Heart left ventricle (tissue), 16 donors: ENCODE data around the gene DPPA5. TPM values are rescaled to one million over a fixed set of nuclear protein-coding genes. Genes with fewer than 3 reads are reported as not detected.

Experiments
- ATAC-seq, 4 donors: fragments of 200-7000 bp; cut with Tn5 transposase; one replicate each; pipeline ENCODE4 v1.9.1; 2020 to 2022; ENCODE audit warnings: moderate library complexity in 4 of 4, mild to moderate bottlenecking in 3 of 4, moderate number of reproducible peaks in 1 of 4
- DNase-seq, 5 donors: peaks; one replicate each; pipeline ENCODE4 v3.0.0-alpha.2; 2020
- H3K27ac ChIP-seq, 12 donors: fragments of 200-600 bp; sonication (generic) in 4 of 12; one replicate each; pipeline versions ENCODE4 v1.5.0 to v1.8.0; 2016 to 2022; ENCODE audit warnings: mild to moderate bottlenecking in 2 of 12
- H3K27me3 ChIP-seq, 9 donors: fragments of 200-600 bp; sonication (generic) in 2 of 9; one replicate each; pipeline versions ENCODE4 v1.5.1 to v1.8.0; 2016 to 2022; ENCODE audit warnings: mild to moderate bottlenecking in 3 of 9
- H3K36me3 ChIP-seq, 9 donors: fragments of 200-600 bp; sonication (generic) in 2 of 9; one replicate each; pipeline versions ENCODE4 v1.5.0 to v1.8.0; 2018 to 2022; ENCODE audit warnings: mild to moderate bottlenecking in 2 of 9
- H3K4me1 ChIP-seq, 12 donors: fragments of 200-600 bp; sonication (generic) in 4 of 12; one replicate each; pipeline versions ENCODE4 v1.5.0 to v1.8.0; 2016 to 2022; ENCODE audit warnings: mild to moderate bottlenecking in 3 of 12
- H3K4me3 ChIP-seq, 12 donors: fragments of 200-600 bp; sonication (generic) in 4 of 12; one replicate each; pipeline versions ENCODE4 v1.5.0 to v1.8.0; 2017 to 2022; ENCODE audit warnings: mild to moderate bottlenecking in 9 of 12, moderate library complexity in 4 of 12
- H3K9me3 ChIP-seq, 12 donors: fragments of 200-600 bp; sonication (generic) in 4 of 12; one replicate each; pipeline versions ENCODE4 v1.5.0 to v1.8.0; 2016 to 2022; ENCODE audit warnings: mild to moderate bottlenecking in 1 of 12
- CTCF ChIP-seq, 12 donors: fragments of 200-600 bp; sonication (generic) in 4 of 12; IDR thresholded peaks; one replicate each; pipeline versions ENCODE4 v1.5.0 to v1.8.0; 2018 to 2022; ENCODE audit warnings: antibody characterized with exemption in 12 of 12, mild to moderate bottlenecking in 5 of 12
- POLR2A ChIP-seq, 2 donors: fragments of 450-650 bp; IDR thresholded peaks; one replicate each; pipeline ENCODE4 v1.6.1; 2017; ENCODE audit warnings: antibody characterized with exemption in 2 of 2, mild to moderate bottlenecking in 2 of 2, moderate library complexity in 2 of 2
- WGBS, 4 donors: extraction: QIAGEN DNeasy Blood & Tissue Kit in 2 of 4; methylation state at CpG; one replicate each; pipeline versions ENCODE4 v1.1.5 to v1.1.7; 2013 to 2018; 5-methylcytosine and 5-hydroxymethylcytosine counted together
- intact Hi-C, 10 donors: fragments of 100-400 bp; cut with DNase I; formaldehyde crosslinking; loops; one replicate each; pipeline versions ENCODE4 v1.11.1 to v1.14.2; 2022
- polyA plus RNA-seq, 2 donors: library from polyadenylated mRNA; stranded (reverse); fragments of 200-250 nt; gene quantifications; one replicate each; pipeline ENCODE4 v1.2.3, GENCODE V29; 2013
- total RNA-seq, 9 donors: library from RNA; depleted of rRNA in 2 of 9; stranded (reverse); fragments of >200 nt in 2 of 9; fragmentation: NEBNext Ultra II Directional in 3 of 9; extraction: Animal tissue kit (Norgen Biotek cat#: 25700) in 3 of 9; gene quantifications; one replicate each; pipeline versions ENCODE4 v1.1.0 to v1.2.4, GENCODE V29; 2016 to 2023
- donor health status: ischemic (EF 13 %, LVEDD 7.1; RV severe dilation, severe dysfunction).
- donor health status: healthy with polysubstance abuse.
- donor health status: DM: no; HTN: yes; CAD: no.
- donor health status: DM: no; HTN: no; CAD: no.
- donor health status: ischemic (EF 25% LVEDD 6.9; RV normal size, moderate dysfunction).
- donor health status: ischemic (EF 25% LVEDD 5.7; RV mildly dilated, moderate dysfunction).
- donor health status: healthy.
- donor health status: DM: yes; HTN: yes; CAD: no.
- donor health status: ischemic (EF 35%, LVEDD 5.7; RV mildly dilated, moderate dysfunction).
- donor health status: nonischemic (EF 11% LVEDD 7.7; RV severe dilation, severe dysfunction).
- donor health status: DM: yes; HTN: yes; CAD: no.
- donor health status: PGD.
- donor health status: ischemic (EF 29% LVEDD 5.4; RV normal size, mild dysfunction).
- donor health status: nonischemic (EF 23%, LVEDD 6.1; RV moderate dilation, normal function).

Gene DPPA5
- total and polyA plus RNA-seq, 11 donors = not detected

GRCh38 chr6:73329201-73329600 is 24.9 kb downstream of the DPPA5 start:
- intact Hi-C loops = loop anchor here in 5 of 10 donors (5.0 to 10.0 kb wide), 3 partner anchors 42 to 917 kb away; no protein-coding TSS in a partner anchor
- Histone ChIP-seq H3K4me3 (no peak overlapping the region), H3K27ac (no peak overlapping the region), H3K4me1 (no peaks in the 10 kb centered on the region), H3K9me3 (no peaks in the 10 kb centered on the region), H3K27me3 (peaks cover 0 to 22% (median 0%) of the 10 kb centered on the region in 9 donors), H3K36me3 (no peaks in the 10 kb centered on the region)
- DNase-seq (no peak), ATAC-seq (no peak)
- 59 to 66% (median 64%) methylated on average over 3 of the region's 3 CpGs for WGBS, 4 donors
- TF ChIP-seq POLR2A (IDR thresholded peaks at IDR 0.05) (no peak), CTCF (IDR thresholded peaks at IDR 0.05) (no peak)

- H3K4me3 ChIP-seq = no peak overlapping the region
- intact Hi-C loops = loop anchor here in 5 of 10 donors (5.0 to 10.0 kb wide), 3 partner anchors 41 to 916 kb away; no protein-coding TSS in a partner anchor
- ATAC-seq (no peak), DNase-seq (no peak)
- no peak for TF ChIP-seq CTCF (IDR thresholded peaks at IDR 0.05)
- no peak for TF ChIP-seq POLR2A (IDR thresholded peaks at IDR 0.05)
- peaks cover 0 to 22% (median 0%) of the 10 kb centered on the region in 9 donors for H3K27me3 ChIP-seq
- no peak overlapping the region for H3K27ac ChIP-seq
- WGBS, 4 donors = 68 to 77% (median 73%) methylated on average over 3 of the region's 3 CpGs
- H3K36me3 ChIP-seq = no peaks in the 10 kb centered on the region
- H3K4me1 ChIP-seq = no peaks in the 10 kb centered on the region
- no peaks in the 10 kb centered on the region for H3K9me3 ChIP-seq
Observed at GRCh38 chr6:73328790-73329189, 25.3 kb downstream of the DPPA5 start.

GRCh38 chr6:73325656-73326055 is 28.4 kb downstream of the DPPA5 start:
- intact Hi-C loops = loop anchor here in 6 of 10 donors (2.0 to 10.0 kb wide), 5 partner anchors 38 to 913 kb away; no protein-coding TSS in a partner anchor
- Histone ChIP-seq H3K4me3 (no peak overlapping the region), H3K4me1 (no peaks in the 10 kb centered on the region), H3K9me3 (no peaks in the 10 kb centered on the region), H3K27ac (no peak overlapping the region), H3K36me3 (no peaks in the 10 kb centered on the region), H3K27me3 (peaks cover 0 to 23% (median 0%) of the 10 kb centered on the region in 9 donors)
- TF ChIP-seq POLR2A (IDR thresholded peaks at IDR 0.05) (no peak), CTCF (IDR thresholded peaks at IDR 0.05) (no peak)
- DNase-seq (no peak), ATAC-seq (no peak)
- 88 to 91% (median 91%) methylated on average over 3 of the region's 3 CpGs for WGBS, 4 donors

- Histone ChIP-seq H3K27ac (no peak overlapping the region), H3K4me1 (no peaks in the 10 kb centered on the region), H3K27me3 (peaks cover 0 to 12% (median 0%) of the 10 kb centered on the region in 9 donors), H3K36me3 (no peaks in the 10 kb centered on the region), H3K9me3 (peaks cover 0 to 17% (median 3%) of the 10 kb centered on the region in 12 donors), H3K4me3 (no peak overlapping the region)
- no peak for TF ChIP-seq CTCF (IDR thresholded peaks at IDR 0.05)
- intact Hi-C loops = loop anchor here in 4 of 10 donors (5.0 to 10.0 kb wide), 2 partner anchors 36 to 909 kb away; no protein-coding TSS in a partner anchor
- DNase-seq = no peak
- WGBS, 4 donors = 79 to 96% (median 87%) methylated on average over 2 of the region's 2 CpGs
- ATAC-seq = peak in 1 of 4 donors; percentile 15
Observed at GRCh38 chr6:73323323-73323722, 30.8 kb downstream of the DPPA5 start.
